GM19043 (cell line): ENCODE results near the gene AK8.
"Not testable (repeated sequence)": the region's sequence is repeated elsewhere in the genome, so short reads cannot be mapped to it uniquely, and the experiment has no call there.

Experiments used
- ATAC-seq: cut with Tn5 transposase; IDR thresholded peaks from one replicate; pipeline ENCODE4 v1.9.1; 2021; ENCODE audit warnings: low read depth; ENCODE audit not compliant: unreplicated experiment

The AK8 gene

GRCh38 chr9:132722564-132723065 is 155.5 kb downstream of the AK8 start:
- ATAC-seq, result no peak

- ATAC-seq, result no peak
These were observed 156.4 kb downstream of the AK8 start for GRCh38 chr9:132721661-132722060.

- ATAC-seq, result not testable (repeated sequence)
These were observed 159.6 kb downstream of the AK8 start for GRCh38 chr9:132718381-132718928.

- no peak for ATAC-seq
These were observed 160.6 kb downstream of the AK8 start for GRCh38 chr9:132717326-132717945.

- ATAC-seq, result no peak
These were observed 162.1 kb downstream of the AK8 start for GRCh38 chr9:132716007-132716406.

GRCh38 chr9:132712753-132713152 is 165.3 kb downstream of the AK8 start:
- no peak for ATAC-seq

GRCh38 chr9:132711846-132712245 is 166.2 kb downstream of the AK8 start:
- ATAC-seq, result no peak

GRCh38 chr9:132711152-132711551 is 166.9 kb downstream of the AK8 start:
- ATAC-seq, result not testable (repeated sequence)

GRCh38 chr9:132710333-132710732 is 167.8 kb downstream of the AK8 start:
- no peak for ATAC-seq

GRCh38 chr9:132708769-132709430 is 169.2 kb downstream of the AK8 start:
- no peak for ATAC-seq

GRCh38 chr9:132708239-132708638 is 169.8 kb downstream of the AK8 start:
- no peak for ATAC-seq

GRCh38 chr9:132703336-132703735 is 174.7 kb downstream of the AK8 start:
- no peak for ATAC-seq

GRCh38 chr9:132702254-132702653 is 175.8 kb downstream of the AK8 start:
- no peak for ATAC-seq

- no peak for ATAC-seq
These were observed 178.1 kb downstream of the AK8 start for GRCh38 chr9:132699956-132700355.

- ATAC-seq, result no peak
These were observed 179.1 kb downstream of the AK8 start for GRCh38 chr9:132698989-132699388.

GRCh38 chr9:132697230-132697629 is 180.9 kb downstream of the AK8 start:
- ATAC-seq, result no peak

- ATAC-seq, result no peak
These were observed 183.9 kb downstream of the AK8 start for GRCh38 chr9:132694144-132694543.

- no peak for ATAC-seq
These were observed 187.4 kb downstream of the AK8 start for GRCh38 chr9:132690696-132691095.

- ATAC-seq, result no peak
These were observed 194.2 kb downstream of the AK8 start for GRCh38 chr9:132683873-132684272.

- no peak for ATAC-seq
These were observed 196.5 kb downstream of the AK8 start for GRCh38 chr9:132681561-132681960.

GRCh38 chr9:132679946-132680625 is 198.0 kb downstream of the AK8 start:
- ATAC-seq, result no peak
